Stomach (tissue), 9 donors: ENCODE data around the gene RAD23A. TPM values are rescaled to one million over a fixed set of nuclear protein-coding genes. Genes with fewer than 3 reads are reported as not detected.

Source experiments
- DNase-seq, 2 donors: peaks; one replicate each; pipeline versions ENCODE4 v3.0.0 to v3.0.0-alpha.2; 2013 to 2019
- H3K27ac ChIP-seq, 5 donors: fragments of 200-600 bp in 4 of 5; sonication (generic) in 4 of 5; one replicate each; pipeline ENCODE4 v1.5.1; 2013 to 2019; ENCODE audit warnings: mild to moderate bottlenecking in 1 of 5, moderate library complexity in 1 of 5
- H3K27me3 ChIP-seq, 3 donors: fragments of 200-600 bp; sonication (generic); one replicate each; pipeline ENCODE4 v1.5.1; 2017 to 2019; ENCODE audit warnings: mixed run types in 1 of 3
- H3K36me3 ChIP-seq, 4 donors: fragments of 200-600 bp; sonication (generic); 1 replicate in 3 of 4; 2 replicates in 1 of 4; pipeline ENCODE4 v1.5.1; 2016 to 2019
- H3K4me1 ChIP-seq, 4 donors: fragments of 200-600 bp; sonication (generic); one replicate each; pipeline ENCODE4 v1.5.1; 2016 to 2019
- H3K4me3 ChIP-seq, 4 donors: fragments of 200-600 bp; sonication (generic) in 3 of 4; one replicate each; pipeline ENCODE4 v1.5.1; 2016 to 2019; ENCODE audit warnings: mild to moderate bottlenecking in 1 of 4
- H3K9me3 ChIP-seq, 4 donors: fragments of 200-600 bp; sonication (generic); one replicate each; pipeline ENCODE4 v1.5.1; 2016 to 2019
- EP300 ChIP-seq: sonication (generic); formaldehyde crosslinking; IDR thresholded peaks from one replicate; pipeline ENCODE4 v1.6.1; 2017; ENCODE audit warnings: antibody characterized with exemption
- POLR2A ChIP-seq, 4 donors: fragments of 450-650 bp; IDR thresholded peaks; one replicate each; pipeline ENCODE4 v1.6.1; 2016; ENCODE audit warnings: antibody characterized with exemption in 4 of 4, control low read depth in 2 of 4, mild to moderate bottlenecking in 1 of 4, moderate library complexity in 1 of 4
- POLR2AphosphoS5 ChIP-seq, 3 donors: sonication (generic); formaldehyde crosslinking; IDR thresholded peaks; one replicate each; pipeline ENCODE4 v1.6.1; 2016; ENCODE audit warnings: antibody characterized with exemption in 3 of 3
- WGBS, 5 donors: extraction: QIAGEN DNeasy Blood & Tissue Kit in 3 of 5; methylation state at CpG; one replicate each; pipeline versions ENCODE4 v1.1.5 to v1.1.7; 2013 to 2018; 5-methylcytosine and 5-hydroxymethylcytosine counted together
- intact Hi-C: fragments of 100-400 bp; cut with DNase I; formaldehyde crosslinking; loops from one replicate; pipeline ENCODE4 v1.15.1; 2023; ENCODE audit warnings: low total_unique reads
- polyA plus RNA-seq, 3 donors: library from polyadenylated mRNA; stranded (reverse); fragments of 200-250 nt; gene quantifications; one replicate each; pipeline ENCODE4 v1.2.3, GENCODE V29; 2013
- total RNA-seq, 5 donors: library from RNA; depleted of rRNA; stranded (reverse); fragments of >200 nt; gene quantifications; one replicate each; pipeline versions ENCODE4 v1.1.0 to v1.2.3, GENCODE V29; 2014 to 2016
- TF ChIP-seq, protein P1 (sequence below), 7 experiments: fragments of 450-650 bp in 4 of 7; fragments of 200-600 bp in 3 of 7; sonication (generic) in 3 of 7; IDR thresholded peaks; one replicate each; pipeline ENCODE4 v1.5.1; 2016 to 2019; ENCODE audit warnings: antibody characterized with exemption in 7 of 7, control low read depth in 2 of 7, mild to moderate bottlenecking in 1 of 7
- donor health status: healthy with polysubstance abuse.
- donor health status: Bipolar disorder and iron deficiency.
- donor health status: healthy.

Gene RAD23A
- total and polyA plus RNA-seq, 8 donors = 44.1 to 144 (median 104) TPM

DNA sequence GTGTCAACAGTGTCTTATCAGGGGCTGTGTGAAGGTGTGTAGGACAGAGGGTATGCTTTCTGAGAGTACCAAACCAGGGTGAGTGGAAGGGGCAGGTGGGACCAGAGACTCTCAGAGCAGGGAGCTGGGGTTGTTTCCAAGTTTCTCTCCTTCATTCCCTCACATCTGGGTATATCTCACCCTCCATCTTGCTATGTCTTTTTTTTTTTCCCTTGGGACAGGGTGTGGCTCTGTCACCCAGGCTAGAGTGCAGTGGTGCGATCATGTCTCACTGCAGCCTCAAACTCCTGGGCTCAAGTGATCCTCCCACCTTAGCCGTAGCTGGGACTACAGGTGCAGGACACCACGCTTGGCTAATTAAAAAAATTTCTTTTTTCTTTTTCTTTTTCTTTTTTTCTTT lies 34.3 kb downstream of the RAD23A start:
- H3K9me3 ChIP-seq = no peaks in the 10 kb centered on the region
- TF ChIP-seq EP300 (no peak), POLR2AphosphoS5 (IDR thresholded peaks at IDR 0.05) (no peak), POLR2A (IDR thresholded peaks at IDR 0.05) (no peak)
- TF ChIP-seq, protein P1, sequence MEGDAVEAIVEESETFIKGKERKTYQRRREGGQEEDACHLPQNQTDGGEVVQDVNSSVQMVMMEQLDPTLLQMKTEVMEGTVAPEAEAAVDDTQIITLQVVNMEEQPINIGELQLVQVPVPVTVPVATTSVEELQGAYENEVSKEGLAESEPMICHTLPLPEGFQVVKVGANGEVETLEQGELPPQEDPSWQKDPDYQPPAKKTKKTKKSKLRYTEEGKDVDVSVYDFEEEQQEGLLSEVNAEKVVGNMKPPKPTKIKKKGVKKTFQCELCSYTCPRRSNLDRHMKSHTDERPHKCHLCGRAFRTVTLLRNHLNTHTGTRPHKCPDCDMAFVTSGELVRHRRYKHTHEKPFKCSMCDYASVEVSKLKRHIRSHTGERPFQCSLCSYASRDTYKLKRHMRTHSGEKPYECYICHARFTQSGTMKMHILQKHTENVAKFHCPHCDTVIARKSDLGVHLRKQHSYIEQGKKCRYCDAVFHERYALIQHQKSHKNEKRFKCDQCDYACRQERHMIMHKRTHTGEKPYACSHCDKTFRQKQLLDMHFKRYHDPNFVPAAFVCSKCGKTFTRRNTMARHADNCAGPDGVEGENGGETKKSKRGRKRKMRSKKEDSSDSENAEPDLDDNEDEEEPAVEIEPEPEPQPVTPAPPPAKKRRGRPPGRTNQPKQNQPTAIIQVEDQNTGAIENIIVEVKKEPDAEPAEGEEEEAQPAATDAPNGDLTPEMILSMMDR (IDR thresholded peaks at IDR 0.05) = no peak
- no peak for DNase-seq
- no peak overlapping the region for H3K4me3 ChIP-seq
- H3K4me1 ChIP-seq = peaks cover 4 to 30% (median 22%) of the 10 kb centered on the region in 4 donors
- intact Hi-C loops = loop anchor here (5.0 kb wide), 2 partner anchors 82 to 282 kb away; no protein-coding TSS in a partner anchor
- no peak overlapping the region for H3K27ac ChIP-seq
- peaks cover 0 to 5% (median 0%) of the 10 kb centered on the region in 3 donors for H3K27me3 ChIP-seq
- 89 to 98% (median 93%) methylated on average over 3 of the region's 3 CpGs for WGBS, 5 donors
- no peaks in the 10 kb centered on the region for H3K36me3 ChIP-seq

DNA sequence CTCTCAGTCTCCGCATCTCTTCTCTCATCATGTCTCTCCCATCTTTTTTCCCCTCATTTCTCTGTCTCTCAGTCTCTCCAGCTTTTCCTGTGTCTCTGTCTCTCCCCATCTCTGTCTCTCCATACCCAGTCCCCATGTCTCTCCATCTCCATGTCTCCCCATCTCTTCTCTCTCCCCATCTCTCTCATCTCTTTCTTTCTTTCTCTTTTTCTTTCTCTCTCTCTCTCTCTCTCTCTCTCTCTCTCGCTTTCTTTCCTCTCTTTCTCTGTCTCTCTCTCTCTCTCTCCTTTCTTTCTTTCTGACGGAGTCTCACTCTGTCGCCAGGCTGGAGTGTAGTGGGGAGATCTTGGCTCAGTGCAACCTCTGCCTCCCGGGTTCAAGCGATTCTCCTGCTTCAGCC lies 37.0 kb downstream of the RAD23A start:
- H3K27me3 ChIP-seq = no peaks in the 10 kb centered on the region
- H3K4me1 ChIP-seq = peaks cover 7 to 40% (median 30%) of the 10 kb centered on the region in 4 donors
- no peak overlapping the region for H3K4me3 ChIP-seq
- TF ChIP-seq POLR2AphosphoS5 (IDR thresholded peaks at IDR 0.05) = no peak
- TF ChIP-seq, protein P1 (IDR thresholded peaks at IDR 0.05) = no peak
- TF ChIP-seq POLR2A (IDR thresholded peaks at IDR 0.05) = no peak
- no peak for TF ChIP-seq EP300
- WGBS, 5 donors = 84 to 92% (median 90%) methylated on average over 6 of the region's 6 CpGs
- peak overlapping the region in 1 of 5 donors; percentile 56 for H3K27ac ChIP-seq
- H3K9me3 ChIP-seq = no peaks in the 10 kb centered on the region
- H3K36me3 ChIP-seq = no peaks in the 10 kb centered on the region
- intact Hi-C loops = loop anchor here (5.0 kb wide), 1 partner anchor 80 kb away; no protein-coding TSS in a partner anchor
- DNase-seq = no peak

DNA sequence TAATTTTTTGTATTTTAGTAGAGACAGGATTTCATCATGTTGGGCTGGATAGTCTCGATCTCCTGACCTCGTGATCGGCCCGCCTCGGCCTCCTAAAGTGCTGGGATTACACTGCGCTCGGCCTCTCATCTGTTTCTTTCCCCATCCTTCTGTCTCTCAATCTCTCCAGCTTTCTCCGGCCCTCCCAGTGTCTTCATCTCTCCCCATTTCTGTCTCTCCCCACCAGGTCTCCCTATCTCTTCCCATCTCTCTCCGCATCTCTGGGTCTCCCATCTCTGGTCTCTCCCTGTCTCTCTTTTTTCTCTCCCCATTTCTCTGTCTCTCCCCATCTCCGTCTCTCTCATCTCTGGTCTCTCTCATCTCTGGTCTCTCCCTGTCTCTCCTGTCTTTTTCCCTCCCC lies 37.4 kb downstream of the RAD23A start:
- Histone ChIP-seq H3K27ac (peak overlapping the region in 1 of 5 donors; percentile 56), H3K4me3 (peak overlapping the region; percentile 29 to 35 (median 30)), H3K36me3 (no peaks in the 10 kb centered on the region), H3K9me3 (no peaks in the 10 kb centered on the region), H3K4me1 (peaks cover 7 to 36% (median 28%) of the 10 kb centered on the region in 4 donors), H3K27me3 (no peaks in the 10 kb centered on the region)
- intact Hi-C loops = loop anchor here (5.0 kb wide), 1 partner anchor 79 kb away; no protein-coding TSS in a partner anchor
- WGBS, 5 donors = 42 to 52% (median 46%) methylated on average over 10 of the region's 10 CpGs
- TF ChIP-seq EP300 (no peak), POLR2AphosphoS5 (IDR thresholded peaks at IDR 0.05) (no peak), POLR2A (IDR thresholded peaks at IDR 0.05) (no peak)
- TF ChIP-seq, protein P1 (IDR thresholded peaks at IDR 0.05) = no peak
- DNase-seq = peak in 1 of 2 donors; percentile 12

DNA sequence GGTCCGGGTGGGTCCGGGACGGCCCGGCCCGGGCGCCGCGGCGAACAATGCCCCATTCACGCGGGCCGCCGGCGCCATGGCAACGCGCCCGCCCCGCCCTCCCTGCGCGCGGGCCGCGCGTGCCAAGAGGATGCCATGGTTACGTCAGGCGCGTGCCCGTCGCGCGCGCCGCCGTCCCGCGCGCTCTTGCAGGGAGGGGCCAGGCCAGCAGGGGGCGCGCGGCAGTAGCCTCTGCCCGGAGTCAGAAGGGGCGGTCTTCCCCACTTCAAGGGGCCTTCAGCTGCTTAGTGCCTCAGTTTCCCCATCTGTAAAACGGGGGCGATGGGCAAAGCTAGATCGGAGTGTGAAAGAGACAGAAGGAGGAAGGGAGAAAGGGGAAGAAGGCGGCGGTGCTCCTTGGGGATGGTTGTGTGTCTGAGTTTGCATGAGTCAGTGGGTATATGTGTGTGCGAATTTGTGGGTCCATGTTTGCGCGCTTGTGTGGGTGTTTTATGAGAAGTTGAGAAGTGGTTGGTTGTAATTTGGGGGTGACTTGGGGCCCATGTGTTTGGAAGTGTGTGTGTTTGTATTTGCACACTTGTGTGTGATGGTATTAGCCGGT lies 38.0 kb downstream of the RAD23A start:
- H3K4me1 ChIP-seq = peaks cover 7 to 35% (median 28%) of the 10 kb centered on the region in 4 donors
- TF ChIP-seq, protein P1 (IDR thresholded peaks at IDR 0.05) = peak in 5 of 7 experiments; percentile 92 to 98 (median 93)
- TF ChIP-seq POLR2A (IDR thresholded peaks at IDR 0.05) (no peak), EP300 (no peak), POLR2AphosphoS5 (IDR thresholded peaks at IDR 0.05) (peak; percentile 24 to 60 (median 44))
- H3K27me3 ChIP-seq = no peaks in the 10 kb centered on the region
- no peaks in the 10 kb centered on the region for H3K36me3 ChIP-seq
- intact Hi-C loops = loop anchor here (5.0 kb wide), 1 partner anchor 79 kb away; no protein-coding TSS in a partner anchor
- no peaks in the 10 kb centered on the region for H3K9me3 ChIP-seq
- peak; percentile 86 to 91 for DNase-seq
- peak overlapping the region; percentile 29 to 35 (median 30) for H3K4me3 ChIP-seq
- H3K27ac ChIP-seq = peak overlapping the region in 1 of 5 donors; percentile 71
- 8 to 14% (median 10%) methylated on average over 31 to 51 of the region's 51 CpGs for WGBS, 5 donors
